Psoas muscle (tissue), 8 donors: ENCODE measurements around the gene OSBP2. TPM values are rescaled to one million over a fixed set of nuclear protein-coding genes. Genes with fewer than 3 reads are reported as not detected.

ENCODE experiments used
- ATAC-seq, 4 donors: fragments of 200-7000 bp; cut with Tn5 transposase; one replicate each; pipeline ENCODE4 v1.9.1; 2020; ENCODE audit warnings: moderate library complexity in 3 of 4, mild to moderate bottlenecking in 2 of 4
- DNase-seq, 2 donors: peaks; one replicate each; pipeline ENCODE4 v3.0.0-alpha.2; 2020
- H3K27ac ChIP-seq: fragments of 200-600 bp; one replicate; pipeline ENCODE4 v1.8.0; 2022
- H3K27me3 ChIP-seq, 3 donors: fragments of 200-600 bp in 1 of 3; one replicate each; pipeline versions ENCODE4 v1.6.1 to v1.8.0; 2013 to 2022; ENCODE audit warnings: low read length in 2 of 3, mild to moderate bottlenecking in 2 of 3, moderate library complexity in 1 of 3; ENCODE audit not compliant: insufficient read depth in 3 of 3
- H3K36me3 ChIP-seq, 2 donors: fragments of 200-600 bp in 1 of 2; one replicate each; pipeline versions ENCODE4 v1.6.1 to v1.8.0; 2013 to 2022; ENCODE audit warnings: low read depth in 1 of 2, mild to moderate bottlenecking in 1 of 2, moderate library complexity in 1 of 2; ENCODE audit not compliant: insufficient read depth in 1 of 2
- H3K4me1 ChIP-seq: fragments of 200-600 bp; one replicate; pipeline ENCODE4 v1.8.0; 2022
- H3K4me3 ChIP-seq: fragments of 200-600 bp; one replicate; pipeline ENCODE4 v1.8.0; 2022; ENCODE audit warnings: mild to moderate bottlenecking
- H3K9me3 ChIP-seq: fragments of 200-600 bp; one replicate; pipeline ENCODE4 v1.8.0; 2022
- WGBS, 3 donors: extraction: QIAGEN DNeasy Blood & Tissue Kit; methylation state at CpG; one replicate each; pipeline versions ENCODE4 v1.1.6 to v1.1.7; 2013; 5-methylcytosine and 5-hydroxymethylcytosine counted together
- intact Hi-C, 2 donors: fragments of 100-400 bp; cut with DNase I; formaldehyde crosslinking; loops; one replicate each; pipeline versions ENCODE4 v1.11.0 to v1.14.2; 2022
- polyA plus RNA-seq, 3 donors: library from polyadenylated mRNA; stranded (reverse); fragments of 200-250 nt; gene quantifications; one replicate each; pipeline ENCODE4 v1.2.3, GENCODE V29; 2013
- total RNA-seq, 4 donors: library from RNA; stranded (reverse); fragmentation: NEBNext Ultra II Directional in 2 of 4; extraction: Animal tissue kit (Norgen Biotek cat#: 25700) in 2 of 4; gene quantifications; one replicate each; pipeline versions ENCODE4 v1.2.1 to v1.2.4, GENCODE V29; 2021 to 2023
- TF ChIP-seq, protein P1 (sequence below): fragments of 200-600 bp; IDR thresholded peaks from one replicate; pipeline ENCODE4 v1.8.0; 2022; ENCODE audit warnings: antibody characterized with exemption
- donor health status: healthy with polysubstance abuse.
- donor health status: DM: no; HTN: no; CAD: no; lungs with moderate emphysema.
- donor health status: Bipolar disorder and iron deficiency.
- donor health status: healthy.
- donor health status: DM: yes; HTN: yes; CAD: no.
- donor health status: DM: no; HTN: no; CAD: no.
- donor health status: DM: no; HTN: no; CAD: no.
- donor health status: DM: yes; HTN: yes; CAD: no.

The OSBP2 gene
- total and polyA plus RNA-seq, 7 donors: 0.27 to 8.2 (median 2.5) TPM

DNA sequence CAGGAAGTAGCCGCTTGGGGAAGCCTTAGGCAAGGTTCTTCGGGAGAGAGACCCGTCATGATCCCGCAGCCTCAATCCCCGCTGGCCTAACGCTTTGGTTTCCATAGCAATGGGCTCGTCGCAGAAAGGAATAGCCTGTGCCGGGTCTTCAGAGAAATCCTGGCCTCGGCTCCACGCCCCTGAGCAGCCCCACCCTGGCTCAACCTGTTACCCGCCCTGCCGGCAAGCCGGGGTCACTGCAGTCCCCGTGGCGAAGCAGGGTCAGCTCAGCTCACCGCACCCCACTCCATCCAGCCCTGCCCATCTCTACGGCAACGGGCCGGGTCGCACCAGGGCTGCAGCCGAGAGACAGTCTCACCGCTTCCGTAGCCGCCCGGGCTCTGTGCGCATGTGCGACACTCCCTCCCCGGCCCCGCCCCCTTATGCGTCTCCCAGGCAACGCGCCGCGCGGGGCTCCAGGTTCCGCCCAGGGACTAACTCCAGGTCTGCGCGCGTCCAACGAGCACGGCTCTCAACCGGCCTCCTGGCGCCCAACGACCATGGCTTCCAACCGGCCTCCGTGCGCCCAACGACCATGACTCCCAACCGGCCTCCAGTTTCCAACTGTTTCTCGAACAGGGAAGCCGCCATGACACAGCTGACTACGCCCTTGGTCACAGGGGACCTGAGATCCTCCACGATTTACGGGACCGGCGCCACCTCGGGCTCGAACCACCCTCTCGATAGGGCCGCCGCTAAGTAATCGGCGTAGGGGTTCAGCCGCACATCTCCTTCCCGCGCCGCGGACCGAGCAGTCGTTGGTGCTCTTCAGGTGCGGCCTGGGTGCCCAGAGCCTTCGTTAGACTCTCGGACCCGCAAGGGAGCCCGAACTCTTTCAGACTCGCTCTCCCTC lies 26.9 kb upstream of the OSBP2 start, which contains the start of gene DUSP18:
TSS of gene DUSP18 (minus strand) at position 382 of the 892 bp plus-strand sequence. CDS start 3,872 bp downstream, outside the sequence.
- Histone ChIP-seq H3K4me3 (peak within 1 kb of the TSS; percentile 86), H3K36me3 (peaks cover 3 to 19% of the 10 kb centered on the region in 2 donors), H3K4me1 (peaks cover 6% of the 10 kb centered on the region), H3K27ac (peak within 1 kb of the TSS; percentile 54), H3K27me3 (no peaks in the 10 kb centered on the region), H3K9me3 (no peaks in the 10 kb centered on the region)
- 0 to 1% (median 1%) methylated on average over 70 to 77 of the region's 77 CpGs for WGBS, 3 donors
- DNase-seq: peak; percentile 93 to 96
- TF ChIP-seq, protein P1, sequence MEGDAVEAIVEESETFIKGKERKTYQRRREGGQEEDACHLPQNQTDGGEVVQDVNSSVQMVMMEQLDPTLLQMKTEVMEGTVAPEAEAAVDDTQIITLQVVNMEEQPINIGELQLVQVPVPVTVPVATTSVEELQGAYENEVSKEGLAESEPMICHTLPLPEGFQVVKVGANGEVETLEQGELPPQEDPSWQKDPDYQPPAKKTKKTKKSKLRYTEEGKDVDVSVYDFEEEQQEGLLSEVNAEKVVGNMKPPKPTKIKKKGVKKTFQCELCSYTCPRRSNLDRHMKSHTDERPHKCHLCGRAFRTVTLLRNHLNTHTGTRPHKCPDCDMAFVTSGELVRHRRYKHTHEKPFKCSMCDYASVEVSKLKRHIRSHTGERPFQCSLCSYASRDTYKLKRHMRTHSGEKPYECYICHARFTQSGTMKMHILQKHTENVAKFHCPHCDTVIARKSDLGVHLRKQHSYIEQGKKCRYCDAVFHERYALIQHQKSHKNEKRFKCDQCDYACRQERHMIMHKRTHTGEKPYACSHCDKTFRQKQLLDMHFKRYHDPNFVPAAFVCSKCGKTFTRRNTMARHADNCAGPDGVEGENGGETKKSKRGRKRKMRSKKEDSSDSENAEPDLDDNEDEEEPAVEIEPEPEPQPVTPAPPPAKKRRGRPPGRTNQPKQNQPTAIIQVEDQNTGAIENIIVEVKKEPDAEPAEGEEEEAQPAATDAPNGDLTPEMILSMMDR: peak; percentile 34
- ATAC-seq: peak; percentile 98 to 100 (median 99)
- intact Hi-C loops: loop anchor here in 1 of 2 donors (5.0 kb wide), 1 partner anchor 35 kb away; no protein-coding TSS in a partner anchor

DNA sequence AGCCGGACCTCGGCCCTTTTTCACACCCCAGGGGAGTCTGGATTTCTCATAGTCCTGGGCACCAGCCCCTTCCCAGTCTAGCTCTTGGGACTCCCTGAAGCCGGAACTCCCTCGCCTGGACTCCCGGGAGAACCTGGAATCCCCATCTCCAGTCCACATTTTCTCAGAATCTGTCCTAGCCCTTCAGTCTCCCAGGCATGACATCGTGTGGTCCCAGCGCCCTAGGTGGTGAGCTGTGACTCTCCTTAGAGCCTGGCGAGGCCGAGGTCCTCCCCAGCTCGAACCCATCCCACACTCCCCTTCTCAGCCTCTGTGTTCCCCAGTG lies 26.3 kb upstream of the OSBP2 start:
- ATAC-seq: no peak
- 34 to 46% (median 39%) methylated on average over 10 of the region's 10 CpGs for WGBS, 3 donors
- no peak overlapping the region for H3K27ac ChIP-seq

DNA sequence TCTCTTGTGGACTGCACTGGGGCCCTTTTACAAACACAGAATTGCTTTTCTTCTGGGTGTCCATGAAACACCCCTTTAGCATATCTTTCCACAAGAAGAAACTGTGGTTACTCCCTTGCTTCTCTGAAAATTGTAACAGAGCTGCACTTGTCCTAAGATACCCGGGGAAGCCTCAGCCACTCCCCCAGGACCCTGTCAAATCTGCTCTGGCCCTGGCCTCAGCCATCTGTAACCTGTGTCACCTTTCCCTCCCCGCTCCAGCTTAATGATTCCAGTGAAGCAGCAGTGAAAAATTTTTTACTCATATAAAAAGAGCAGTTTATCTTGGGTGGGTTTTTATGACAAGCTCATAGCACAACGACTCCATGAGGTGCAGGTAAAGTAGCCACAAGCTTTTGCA lies 23.6 kb upstream of the OSBP2 start:
- Histone ChIP-seq H3K27me3 (no peaks in the 10 kb centered on the region), H3K4me1 (peaks cover 6% of the 10 kb centered on the region), H3K4me3 (no peak overlapping the region), H3K36me3 (no peaks in the 10 kb centered on the region), H3K9me3 (no peaks in the 10 kb centered on the region), H3K27ac (no peak overlapping the region)
- intact Hi-C loops: no loop called here
- no peak for DNase-seq
- ATAC-seq: no peak
- 70 to 79% (median 78%) methylated on average over 3 of the region's 3 CpGs for WGBS, 3 donors
- TF ChIP-seq, protein P1: no peak

More for the DNA sequence above, 26.3 kb upstream of the OSBP2 start:
- Histone ChIP-seq H3K4me1 (peaks cover 6% of the 10 kb centered on the region), H3K9me3 (no peaks in the 10 kb centered on the region), H3K4me3 (peak overlapping the region; percentile 86), H3K36me3 (peaks cover 3 to 13% of the 10 kb centered on the region in 2 donors), H3K27me3 (no peaks in the 10 kb centered on the region)
- intact Hi-C loops: loop anchor here in 1 of 2 donors (5.0 kb wide), 1 partner anchor 36 kb away; no protein-coding TSS in a partner anchor
- no peak for DNase-seq
- TF ChIP-seq, protein P1: no peak

DNA sequence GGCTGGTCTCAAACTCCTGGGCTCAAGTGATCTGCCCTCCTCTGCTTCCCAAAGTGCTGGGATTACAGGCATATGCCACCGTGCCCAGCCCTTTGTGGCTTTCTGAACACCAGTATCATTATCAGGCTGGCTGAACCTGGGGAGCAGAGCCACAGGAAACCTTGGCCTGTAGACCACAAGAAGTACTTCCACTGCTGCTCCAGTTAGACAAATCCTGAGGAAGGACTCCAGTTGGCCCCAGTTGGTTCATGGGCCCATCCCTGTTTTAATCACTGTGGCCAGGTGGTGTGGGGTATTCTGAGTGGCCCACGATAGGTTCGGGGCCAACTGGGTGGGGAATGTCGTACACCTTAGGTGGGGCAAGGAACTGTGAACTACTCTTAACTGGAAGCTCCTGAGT lies 21.5 kb upstream of the OSBP2 start:
- TF ChIP-seq, protein P1: no peak
- no peaks in the 10 kb centered on the region for H3K27me3 ChIP-seq
- H3K4me3 ChIP-seq: no peak overlapping the region
- H3K27ac ChIP-seq: no peak overlapping the region
- no peaks in the 10 kb centered on the region for H3K4me1 ChIP-seq
- intact Hi-C loops: no loop called here
- H3K9me3 ChIP-seq: no peaks in the 10 kb centered on the region
- 82 to 89% (median 87%) methylated on average over 4 of the region's 4 CpGs for WGBS, 3 donors
- ATAC-seq (no peak), DNase-seq (no peak)
- H3K36me3 ChIP-seq: no peaks in the 10 kb centered on the region
